PC-9 (cell line): Measurements from ENCODE around the gene TMEM43. TPM values are rescaled to one million over a fixed set of nuclear protein-coding genes. Genes with fewer than 3 reads are reported as not detected.

Source experiments
- BruUV-seq: library from RNA; stranded (reverse); fragments of 400-500 nt; replicated peaks from 2 replicates; lab custom pipeline; 2021; lab: Mats Ljungman, UMichigan
- CTCF ChIA-PET: fragments of 300-600 bp; sonication (Branson Sonifier 250); formaldehyde crosslinking; loops from one replicate; lab custom pipeline; 2022; ENCODE audit warnings: antibody characterized with exemption; lab: Charles Lee
- POLR2A ChIA-PET: fragments of 300-600 bp; sonication (Branson Sonifier 250); formaldehyde crosslinking; loops from one replicate; lab custom pipeline; 2022; ENCODE audit warnings: antibody characterized with exemption; ENCODE audit not compliant: unreplicated experiment; lab: Charles Lee
- DNase-seq, 2 experiments: peaks; one replicate each; pipeline versions ENCODE4 v3.0.0 to v3.0.0-alpha.2; 2015 to 2022; ENCODE audit warnings: mixed read lengths in 1 of 2
- H2AFZ ChIP-seq: fragments of 200-600 bp; sonication (generic); 2 replicates; pipeline ENCODE4 v1.8.1; 2017; ENCODE audit warnings: antibody characterized with exemption
- H3F3A ChIP-seq: fragments of 200-600 bp; sonication (generic); 2 replicates; pipeline ENCODE4 v1.8.1; 2017; ENCODE audit warnings: antibody characterized with exemption, mild to moderate bottlenecking, low read depth; ENCODE audit not compliant: insufficient read depth
- H3K27ac ChIP-seq: fragments of 200-600 bp; sonication (generic); 2 replicates; pipeline ENCODE4 v1.6.1; 2016; ENCODE audit warnings: mixed run types
- H3K27me3 ChIP-seq: fragments of 200-600 bp; sonication (generic); 2 replicates; pipeline ENCODE4 v1.6.1; 2016; ENCODE audit warnings: low read depth, mixed run types; ENCODE audit not compliant: insufficient read depth
- H3K36me3 ChIP-seq: fragments of 200-600 bp; sonication (generic); 2 replicates; pipeline ENCODE4 v1.6.1; 2016; ENCODE audit warnings: low read depth, mixed run types
- H3K4me1 ChIP-seq: fragments of 200-600 bp; sonication (generic); replicated peaks from 2 replicates; pipeline ENCODE4 v1.6.1; 2016; ENCODE audit warnings: mixed run types; ENCODE audit not compliant: insufficient read depth
- H3K4me2 ChIP-seq: fragments of 200-600 bp; sonication (generic); 2 replicates; pipeline ENCODE4 v1.6.1; 2017; ENCODE audit warnings: mixed run types
- H3K4me3 ChIP-seq: fragments of 200-600 bp; sonication (generic); 2 replicates; pipeline ENCODE4 v1.6.1; 2016; ENCODE audit warnings: mixed run types
- H3K79me2 ChIP-seq: fragments of 200-600 bp; sonication (generic); 2 replicates; pipeline ENCODE4 v1.6.1; 2017; ENCODE audit warnings: low read depth, mixed run types
- H3K9me2 ChIP-seq: fragments of 200-600 bp; sonication (generic); 2 replicates; pipeline ENCODE4 v1.8.1; 2017; ENCODE audit warnings: mild to moderate bottlenecking; ENCODE audit not compliant: insufficient read depth
- H3K9me3 ChIP-seq: fragments of 200-600 bp; sonication (generic); 2 replicates; pipeline ENCODE4 v1.8.1; 2016; ENCODE audit warnings: low read depth; ENCODE audit not compliant: insufficient read depth
- H4K20me1 ChIP-seq: fragments of 200-600 bp; sonication (generic); 2 replicates; pipeline ENCODE4 v1.8.1; 2017; ENCODE audit not compliant: insufficient read depth
- EZH2 ChIP-seq: fragments of 200-600 bp; sonication (generic); IDR thresholded peaks from 2 replicates; pipeline ENCODE4 v1.8.0; 2017; ENCODE audit warnings: antibody characterized with exemption, low read depth
- intact Hi-C: fragments of 100-400 bp; cut with micrococcal nuclease; formaldehyde crosslinking; loops from one replicate; pipeline ENCODE4 v1.10.0; 2022; ENCODE audit not compliant: unreplicated experiment
- total RNA-seq: library from RNA; stranded (reverse); gene quantifications from 2 replicates; pipeline ENCODE4 v1.2.3, GENCODE V29; 2021
- TF ChIP-seq, protein P1 (sequence below): fragments of 200-600 bp; sonication (generic); conservative IDR thresholded peaks from 2 replicates; pipeline ENCODE4 v1.6.1; 2017; ENCODE audit warnings: mixed run types, antibody characterized with exemption, mild to moderate bottlenecking, moderate library complexity

TMEM43 gene
- total RNA-seq, 1 experiment from 2014 or later: 64.7 TPM

DNA sequence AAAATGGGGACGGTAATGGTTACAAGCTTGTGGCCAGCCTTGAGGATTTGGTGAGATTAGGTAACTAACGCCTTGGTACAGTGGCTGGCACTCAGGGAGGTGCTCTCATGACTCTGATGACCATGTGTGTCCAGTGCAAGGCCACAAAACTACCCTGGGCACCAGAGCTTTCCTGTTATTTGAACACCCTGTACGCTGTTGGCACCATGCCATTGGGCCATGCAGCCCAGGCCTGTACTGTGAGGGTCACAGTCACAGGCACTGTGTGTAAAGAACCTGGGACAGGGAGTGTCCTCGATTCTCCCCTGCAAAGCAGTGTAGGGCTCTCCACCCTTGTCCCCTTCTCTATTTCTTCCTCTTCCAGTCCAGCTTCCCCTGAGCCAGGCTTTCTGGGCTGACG, 6.3 kb downstream of the TMEM43 start:
- CTCF ChIA-PET: no interaction called here
- TF ChIP-seq EZH2: no peak
- TF ChIP-seq, protein P1, sequence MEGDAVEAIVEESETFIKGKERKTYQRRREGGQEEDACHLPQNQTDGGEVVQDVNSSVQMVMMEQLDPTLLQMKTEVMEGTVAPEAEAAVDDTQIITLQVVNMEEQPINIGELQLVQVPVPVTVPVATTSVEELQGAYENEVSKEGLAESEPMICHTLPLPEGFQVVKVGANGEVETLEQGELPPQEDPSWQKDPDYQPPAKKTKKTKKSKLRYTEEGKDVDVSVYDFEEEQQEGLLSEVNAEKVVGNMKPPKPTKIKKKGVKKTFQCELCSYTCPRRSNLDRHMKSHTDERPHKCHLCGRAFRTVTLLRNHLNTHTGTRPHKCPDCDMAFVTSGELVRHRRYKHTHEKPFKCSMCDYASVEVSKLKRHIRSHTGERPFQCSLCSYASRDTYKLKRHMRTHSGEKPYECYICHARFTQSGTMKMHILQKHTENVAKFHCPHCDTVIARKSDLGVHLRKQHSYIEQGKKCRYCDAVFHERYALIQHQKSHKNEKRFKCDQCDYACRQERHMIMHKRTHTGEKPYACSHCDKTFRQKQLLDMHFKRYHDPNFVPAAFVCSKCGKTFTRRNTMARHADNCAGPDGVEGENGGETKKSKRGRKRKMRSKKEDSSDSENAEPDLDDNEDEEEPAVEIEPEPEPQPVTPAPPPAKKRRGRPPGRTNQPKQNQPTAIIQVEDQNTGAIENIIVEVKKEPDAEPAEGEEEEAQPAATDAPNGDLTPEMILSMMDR: no peak
- no peaks in the 10 kb centered on the region for H3K9me3 ChIP-seq
- no peak overlapping the region for H2AFZ ChIP-seq
- H3K36me3 ChIP-seq: peaks cover 47% of the 10 kb centered on the region
- H3F3A ChIP-seq: peaks cover 18% of the 10 kb centered on the region; the same call in 1 of the 2 replicates
- H3K4me3 ChIP-seq: no peak overlapping the region
- H3K79me2 ChIP-seq: peaks cover 34% of the 10 kb centered on the region
- intact Hi-C loops: no loop called here
- peaks cover 34% of the 10 kb centered on the region for H4K20me1 ChIP-seq
- DNase-seq: no peak
- no peak overlapping the region for H3K4me2 ChIP-seq
- POLR2A ChIA-PET: no interaction called here
- no peaks in the 10 kb centered on the region for H3K27me3 ChIP-seq
- no peaks in the 10 kb centered on the region for H3K9me2 ChIP-seq
- H3K4me1 ChIP-seq: peaks cover 17% of the 10 kb centered on the region
- BruUV-seq: no TSS peak
- no peak overlapping the region for H3K27ac ChIP-seq

DNA sequence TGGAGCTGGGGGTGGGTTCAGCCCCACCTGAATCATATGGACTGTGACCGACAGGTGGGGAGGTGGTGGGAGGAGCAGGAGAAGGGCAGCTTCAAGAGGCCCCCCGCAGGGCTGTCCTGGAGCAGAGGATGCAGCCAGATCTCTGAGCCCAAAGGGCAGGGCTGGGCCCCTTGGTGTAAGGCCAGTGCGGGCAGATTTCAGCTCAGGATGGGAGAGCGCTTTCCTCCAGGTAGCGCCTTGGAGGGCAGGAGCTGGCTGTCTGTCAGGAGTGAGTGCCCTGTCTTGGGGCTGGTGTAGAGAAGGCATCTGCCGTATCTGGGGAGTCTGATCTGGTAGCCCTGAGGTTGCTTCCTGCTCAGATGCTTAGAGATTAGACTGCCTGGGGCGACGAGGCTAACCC, 7.3 kb downstream of the TMEM43 start:
- POLR2A ChIA-PET: no interaction called here

DNA sequence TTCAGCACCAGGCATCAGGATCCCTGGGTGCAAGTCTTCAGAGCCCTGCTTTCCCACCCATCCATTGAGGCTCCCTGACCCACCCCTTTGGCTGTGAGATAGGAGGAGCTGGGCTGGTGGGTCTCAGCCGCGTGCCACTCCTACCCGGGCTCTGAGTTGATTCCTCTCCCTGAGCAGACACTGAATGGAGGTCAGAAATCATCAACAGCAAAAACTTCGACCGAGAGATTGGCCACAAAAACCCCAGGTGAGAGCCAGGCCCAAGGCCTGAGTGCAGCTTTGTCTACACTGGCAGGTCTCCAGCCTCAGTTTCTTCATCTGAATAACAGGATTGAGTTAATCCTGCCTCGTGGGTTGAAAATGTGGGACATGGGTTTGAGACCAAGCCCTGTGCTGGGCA, 7.8 kb downstream of the TMEM43 start:
- no peak for TF ChIP-seq EZH2
- TF ChIP-seq, protein P1: no peak
- Histone ChIP-seq H3K27ac (no peak overlapping the region), H3K4me1 (peaks cover 12% of the 10 kb centered on the region), H3F3A (0 out of 2 replicates have a peak, but pooled peaks cover 16% of the 10 kb centered on the region), H3K36me3 (peaks cover 45% of the 10 kb centered on the region), H3K4me3 (no peak overlapping the region), H2AFZ (no peak overlapping the region), H3K27me3 (no peaks in the 10 kb centered on the region), H3K9me3 (no peaks in the 10 kb centered on the region), H4K20me1 (peaks cover 19% of the 10 kb centered on the region), H3K9me2 (no peaks in the 10 kb centered on the region), H3K4me2 (no peak overlapping the region), H3K79me2 (peaks cover 18% of the 10 kb centered on the region)
- ChIA-PET POLR2A (no interaction called here), CTCF (no interaction called here)
- DNase-seq: no peak
- BruUV-seq: no TSS peak
- intact Hi-C loops: no loop called here

More for the DNA sequence above, 7.3 kb downstream of the TMEM43 start:
- no peaks in the 10 kb centered on the region for H3K9me2 ChIP-seq
- H3K9me3 ChIP-seq: no peaks in the 10 kb centered on the region
- no peak overlapping the region for H3K4me2 ChIP-seq
- peaks cover 50% of the 10 kb centered on the region for H3K36me3 ChIP-seq
- no peak overlapping the region for H3K27ac ChIP-seq
- H2AFZ ChIP-seq: no peak overlapping the region
- CTCF ChIA-PET: no interaction called here
- H4K20me1 ChIP-seq: peaks cover 24% of the 10 kb centered on the region
- BruUV-seq: no TSS peak
- H3K4me1 ChIP-seq: peaks cover 16% of the 10 kb centered on the region
- no peak overlapping the region for H3K4me3 ChIP-seq
- peaks cover 24% of the 10 kb centered on the region for H3K79me2 ChIP-seq
- H3K27me3 ChIP-seq: no peaks in the 10 kb centered on the region
- 0 out of 2 replicates have a peak, but pooled peaks cover 16% of the 10 kb centered on the region for H3F3A ChIP-seq
- DNase-seq: no peak
- intact Hi-C loops: no loop called here
- TF ChIP-seq EZH2: no peak
- TF ChIP-seq, protein P1: no peak
